Ascending aorta (tissue), 2 donors: ENCODE data around the gene NSL1. TPM values are rescaled to one million over a fixed set of nuclear protein-coding genes. Genes with fewer than 3 reads are reported as not detected.

Source experiments
- DNase-seq, 2 donors: peaks; one replicate each; pipeline ENCODE4 v3.0.0-alpha.2; 2019; ENCODE audit warnings: low spot score in 2 of 2
- H3K27ac ChIP-seq, 2 donors: fragments of 200-600 bp; sonication (generic); one replicate each; pipeline ENCODE4 v1.5.1; 2016 to 2017; ENCODE audit warnings: mild to moderate bottlenecking in 1 of 2
- H3K27me3 ChIP-seq: fragments of 200-600 bp; sonication (generic); one replicate; pipeline ENCODE4 v1.5.1; 2017
- H3K36me3 ChIP-seq, 2 donors: fragments of 200-600 bp; sonication (generic); one replicate each; pipeline ENCODE4 v1.5.1; 2016
- H3K4me1 ChIP-seq, 2 donors: fragments of 200-600 bp; sonication (generic); one replicate each; pipeline ENCODE4 v1.5.1; 2016 to 2017; ENCODE audit warnings: mild to moderate bottlenecking in 1 of 2
- H3K4me3 ChIP-seq, 2 donors: fragments of 200-600 bp; sonication (generic); one replicate each; pipeline ENCODE4 v1.5.1; 2016 to 2017; ENCODE audit warnings: mild to moderate bottlenecking in 1 of 2
- H3K9me3 ChIP-seq, 2 donors: fragments of 200-600 bp; sonication (generic); one replicate each; pipeline ENCODE4 v1.5.1; 2016
- CTCF ChIP-seq, 3 experiments: fragments of 200-600 bp in 2 of 3; fragments of 450-650 bp in 1 of 3; sonication (generic) in 2 of 3; IDR thresholded peaks; one replicate each; pipeline ENCODE4 v1.5.1; 2016 to 2019; ENCODE audit warnings: antibody characterized with exemption in 3 of 3, mild to moderate bottlenecking in 1 of 3, moderate library complexity in 1 of 3
- intact Hi-C: fragments of 100-400 bp; cut with DNase I; formaldehyde crosslinking; loops from one replicate; pipeline ENCODE4 v1.15.1; 2023
- total RNA-seq: library from RNA; depleted of rRNA; stranded (reverse); fragments of >200 nt; gene quantifications from one replicate; pipeline ENCODE4 v1.1.0, GENCODE V29; 2016

The NSL1 gene
- total RNA-seq, 1 donor from 2014 or later: 69.1 TPM

GRCh38 chr1:212721388-212722247 lies 70.0 kb downstream of the NSL1 start:
- no peaks in the 10 kb centered on the region for H3K36me3 ChIP-seq
- H3K27me3 ChIP-seq: no peaks in the 10 kb centered on the region
- TF ChIP-seq CTCF (IDR thresholded peaks at IDR 0.05): no peak
- no peak overlapping the region for H3K27ac ChIP-seq
- H3K4me1 ChIP-seq: no peaks in the 10 kb centered on the region
- H3K9me3 ChIP-seq: no peaks in the 10 kb centered on the region
- H3K4me3 ChIP-seq: no peak overlapping the region
- no peak for DNase-seq
- intact Hi-C loops: no loop called here

GRCh38 chr1:212719633-212720032 lies 71.9 kb downstream of the NSL1 start:
- H3K27ac ChIP-seq: no peak overlapping the region
- intact Hi-C loops: no loop called here
- no peak for DNase-seq

GRCh38 chr1:212718499-212718898 lies 73.1 kb downstream of the NSL1 start:
- Histone ChIP-seq H3K9me3 (no peaks in the 10 kb centered on the region), H3K36me3 (no peaks in the 10 kb centered on the region), H3K27me3 (no peaks in the 10 kb centered on the region), H3K27ac (no peak overlapping the region), H3K4me3 (no peak overlapping the region), H3K4me1 (no peaks in the 10 kb centered on the region)
- TF ChIP-seq CTCF (IDR thresholded peaks at IDR 0.05): no peak
- intact Hi-C loops: no loop called here
- DNase-seq: no peak

More at GRCh38 chr1:212719633-212720032, 71.9 kb downstream of the NSL1 start:
- no peaks in the 10 kb centered on the region for H3K27me3 ChIP-seq
- no peak overlapping the region for H3K4me3 ChIP-seq
- H3K9me3 ChIP-seq: no peaks in the 10 kb centered on the region
- TF ChIP-seq CTCF (IDR thresholded peaks at IDR 0.05): no peak
- no peaks in the 10 kb centered on the region for H3K36me3 ChIP-seq
- no peaks in the 10 kb centered on the region for H3K4me1 ChIP-seq

- no peaks in the 10 kb centered on the region for H3K4me1 ChIP-seq
- H3K4me3 ChIP-seq: no peak overlapping the region
- H3K27me3 ChIP-seq: no peaks in the 10 kb centered on the region
- no peaks in the 10 kb centered on the region for H3K36me3 ChIP-seq
- TF ChIP-seq CTCF (IDR thresholded peaks at IDR 0.05): no peak
- H3K27ac ChIP-seq: no peak overlapping the region
- no peaks in the 10 kb centered on the region for H3K9me3 ChIP-seq
- intact Hi-C loops: no loop called here
- no peak for DNase-seq
These were observed 75.4 kb downstream of the NSL1 start for GRCh38 chr1:212716161-212716560.

- Histone ChIP-seq H3K27ac (no peak overlapping the region), H3K27me3 (no peaks in the 10 kb centered on the region), H3K36me3 (no peaks in the 10 kb centered on the region), H3K4me3 (no peak overlapping the region), H3K4me1 (no peaks in the 10 kb centered on the region), H3K9me3 (no peaks in the 10 kb centered on the region)
- intact Hi-C loops: no loop called here
- no peak for TF ChIP-seq CTCF (IDR thresholded peaks at IDR 0.05)
- DNase-seq: no peak
These were observed 78.0 kb downstream of the NSL1 start for GRCh38 chr1:212713465-212714136.
